Gastrocnemius medialis (tissue), 4 donors: ENCODE measurements around the gene PBX1.

Experiments
- CTCF ChIP-seq, 5 experiments: fragments of 450-650 bp in 3 of 5; fragments of 200-600 bp in 2 of 5; sonication (generic) in 2 of 5; IDR thresholded peaks in 4 of 5; conservative IDR thresholded peaks in 1 of 5; 1 replicate in 4 of 5; 2 replicates in 1 of 5; pipeline ENCODE4 v1.5.1; 2016 to 2019; ENCODE audit warnings: antibody characterized with exemption in 5 of 5, mild to moderate bottlenecking in 3 of 5, moderate library complexity in 3 of 5
- POLR2A ChIP-seq, 2 donors: fragments of 450-650 bp; IDR thresholded peaks; one replicate each; pipeline ENCODE4 v1.6.1; 2017; ENCODE audit warnings: antibody characterized with exemption in 2 of 2, mild to moderate bottlenecking in 2 of 2, moderate library complexity in 2 of 2

- TF ChIP-seq CTCF (IDR thresholded peaks at IDR 0.05 in 4 of 5, conservative IDR thresholded peaks at IDR 0.05 in 1 of 5) (no peak), POLR2A (IDR thresholded peaks at IDR 0.05) (no peak)
Observed at GRCh38 chr1:164774819-164775654, 216.1 kb downstream of the PBX1 start.
